ENCODE data around the gene SCN1A.

Gene SCN1A

GRCh38 chr2:165953655-165954606, 173.9 kb downstream of the SCN1A start, which contains the start of gene TTC21B:
TSS of gene TTC21B (minus strand) at chr2:165953776. CDS start at chr2:165953705, 71 bp downstream.
- TF ChIP-seq YY1 (IDR thresholded peaks at IDR 0.05; ENCODE audit: low read depth) (peak; percentile 44; the same call in 1 of the 2 replicates), EP300 (IDR thresholded peaks at IDR 0.05; ENCODE audit: borderline replicate concordance) (peak; percentile 64; the same call in 1 of the 2 replicates), REST (IDR thresholded peaks at IDR 0.05; ENCODE audit: low read depth) (no peak), RAD21 (IDR thresholded peaks at IDR 0.05; ENCODE audit: low read depth) (peak; percentile 53; the same call in 1 of the 2 replicates), USF1 (IDR thresholded peaks at IDR 0.05) (peak; percentile 43; the same call in 1 of the 2 replicates), TAF1 (IDR thresholded peaks at IDR 0.05; ENCODE audit: low read depth) (peak; percentile 94), MAX (IDR thresholded peaks at IDR 0.05) (peak; percentile 97), TCF12 (IDR thresholded peaks at IDR 0.05; ENCODE audit: low read depth) (peak; percentile 48), CEBPB (IDR thresholded peaks at IDR 0.05) (no peak), TEAD4 (IDR thresholded peaks at IDR 0.05) (0 out of 2 replicates have a peak, but pooled peaks have one; percentile 16), CREB1 (IDR thresholded peaks at IDR 0.05; ENCODE audit: low read depth) (peak; percentile 20; the same call in 1 of the 2 replicates), FOXM1 (IDR thresholded peaks at IDR 0.05; ENCODE audit: borderline replicate concordance, low read depth) (0 out of 2 replicates have a peak, but pooled peaks have one; percentile 15), EGR1 (IDR thresholded peaks at IDR 0.05) (0 out of 2 replicates have a peak, but pooled peaks have one; percentile 30), ZBTB7A (IDR thresholded peaks at IDR 0.05; ENCODE audit: low read depth) (no peak), NFIC (IDR thresholded peaks at IDR 0.05) (no peak)

GRCh38 chr2:165953306-165953654, 174.5 kb downstream of the SCN1A start:
- no peak for TF ChIP-seq EGR1 (IDR thresholded peaks at IDR 0.05)
- no peak for TF ChIP-seq TCF12 (IDR thresholded peaks at IDR 0.05; ENCODE audit: low read depth)
- TF ChIP-seq USF1 (IDR thresholded peaks at IDR 0.05) = no peak
- no peak for TF ChIP-seq TEAD4 (IDR thresholded peaks at IDR 0.05)
- no peak for TF ChIP-seq YY1 (IDR thresholded peaks at IDR 0.05; ENCODE audit: low read depth)
- no peak for TF ChIP-seq EP300 (IDR thresholded peaks at IDR 0.05; ENCODE audit: borderline replicate concordance)
- no peak; the same call in 1 of the 2 replicates for TF ChIP-seq MAX (IDR thresholded peaks at IDR 0.05)
- TF ChIP-seq CEBPB (IDR thresholded peaks at IDR 0.05) = no peak
- no peak for TF ChIP-seq FOXM1 (IDR thresholded peaks at IDR 0.05; ENCODE audit: borderline replicate concordance, low read depth)
- no peak for TF ChIP-seq TAF1 (IDR thresholded peaks at IDR 0.05; ENCODE audit: low read depth)

GRCh38 chr2:165952741-165953211, 175.0 kb downstream of the SCN1A start:
- TF ChIP-seq CEBPB (IDR thresholded peaks at IDR 0.05) (no peak), REST (IDR thresholded peaks at IDR 0.05; ENCODE audit: low read depth) (no peak), CREB1 (IDR thresholded peaks at IDR 0.05; ENCODE audit: low read depth) (no peak), EGR1 (IDR thresholded peaks at IDR 0.05) (no peak), ZBTB7A (IDR thresholded peaks at IDR 0.05; ENCODE audit: low read depth) (no peak), USF1 (IDR thresholded peaks at IDR 0.05) (no peak), EP300 (IDR thresholded peaks at IDR 0.05; ENCODE audit: borderline replicate concordance) (no peak), FOXM1 (IDR thresholded peaks at IDR 0.05; ENCODE audit: borderline replicate concordance, low read depth) (no peak), NFIC (IDR thresholded peaks at IDR 0.05) (no peak), TEAD4 (IDR thresholded peaks at IDR 0.05) (no peak), TAF1 (IDR thresholded peaks at IDR 0.05; ENCODE audit: low read depth) (no peak), TCF12 (IDR thresholded peaks at IDR 0.05; ENCODE audit: low read depth) (no peak), RAD21 (IDR thresholded peaks at IDR 0.05; ENCODE audit: low read depth) (no peak), MAX (IDR thresholded peaks at IDR 0.05) (no peak), YY1 (IDR thresholded peaks at IDR 0.05; ENCODE audit: low read depth) (no peak)

- TF ChIP-seq REST (IDR thresholded peaks at IDR 0.05; ENCODE audit: low read depth) (no peak), USF1 (IDR thresholded peaks at IDR 0.05) (no peak), FOXM1 (IDR thresholded peaks at IDR 0.05; ENCODE audit: borderline replicate concordance, low read depth) (no peak), EGR1 (IDR thresholded peaks at IDR 0.05) (no peak), TCF12 (IDR thresholded peaks at IDR 0.05; ENCODE audit: low read depth) (no peak), TAF1 (IDR thresholded peaks at IDR 0.05; ENCODE audit: low read depth) (no peak), TEAD4 (IDR thresholded peaks at IDR 0.05) (no peak), CREB1 (IDR thresholded peaks at IDR 0.05; ENCODE audit: low read depth) (no peak), NFIC (IDR thresholded peaks at IDR 0.05) (no peak), YY1 (IDR thresholded peaks at IDR 0.05; ENCODE audit: low read depth) (no peak), RAD21 (IDR thresholded peaks at IDR 0.05; ENCODE audit: low read depth) (no peak), CEBPB (IDR thresholded peaks at IDR 0.05) (no peak), ZBTB7A (IDR thresholded peaks at IDR 0.05; ENCODE audit: low read depth) (no peak), MAX (IDR thresholded peaks at IDR 0.05) (no peak), EP300 (IDR thresholded peaks at IDR 0.05; ENCODE audit: borderline replicate concordance) (no peak)
These were observed 175.7 kb downstream of the SCN1A start for GRCh38 chr2:165952085-165952484.
